Uterus (tissue), 4 donors: ENCODE results near the gene RASSF1. TPM values are rescaled to one million over a fixed set of nuclear protein-coding genes. Genes with fewer than 3 reads are reported as not detected.

ENCODE experiments used
- DNase-seq, 2 donors: peaks; one replicate each; pipeline ENCODE4 v3.0.0-alpha.2; 2019 to 2020
- H3K27ac ChIP-seq, 2 donors: fragments of 200-600 bp; sonication (generic); 1 replicate in 1 of 2; 2 replicates in 1 of 2; pipeline ENCODE4 v1.5.1; 2016 to 2018
- H3K27me3 ChIP-seq, 2 donors: fragments of 200-600 bp; sonication (generic); one replicate each; pipeline ENCODE4 v1.5.1; 2018 to 2019; ENCODE audit warnings: control low read depth in 1 of 2
- H3K36me3 ChIP-seq, 2 donors: fragments of 200-600 bp; sonication (generic); one replicate each; pipeline ENCODE4 v1.5.1; 2019; ENCODE audit warnings: control low read depth in 1 of 2
- H3K4me1 ChIP-seq, 2 donors: fragments of 200-600 bp; sonication (generic); one replicate each; pipeline ENCODE4 v1.5.1; 2018 to 2019; ENCODE audit warnings: control low read depth in 1 of 2
- H3K4me3 ChIP-seq, 2 donors: fragments of 200-600 bp; sonication (generic); 1 replicate in 1 of 2; 2 replicates in 1 of 2; pipeline ENCODE4 v1.5.1; 2018 to 2019; ENCODE audit warnings: mild to moderate bottlenecking in 1 of 2
- H3K9me3 ChIP-seq, 2 donors: fragments of 200-600 bp; sonication (generic); one replicate each; pipeline ENCODE4 v1.5.1; 2019; ENCODE audit warnings: control low read depth in 1 of 2
- POLR2A ChIP-seq, 2 donors: fragments of 450-650 bp; IDR thresholded peaks; one replicate each; pipeline ENCODE4 v1.6.1; 2016; ENCODE audit warnings: antibody characterized with exemption in 2 of 2, mild to moderate bottlenecking in 1 of 2, moderate library complexity in 1 of 2
- intact Hi-C: fragments of 100-400 bp; cut with DNase I; formaldehyde crosslinking; loops from one replicate; pipeline ENCODE4 v1.15.1; 2023; ENCODE audit warnings: low total_unique reads
- total RNA-seq, 4 donors: library from RNA; depleted of rRNA in 3 of 4; stranded (reverse); fragments of >200 nt in 3 of 4; gene quantifications; one replicate each; pipeline versions ENCODE4 v1.1.0 to v1.2.4, GENCODE V29; 2014 to 2023
- TF ChIP-seq, protein P1 (sequence below), 4 experiments: fragments of 200-600 bp in 2 of 4; fragments of 450-650 bp in 2 of 4; sonication (generic) in 2 of 4; IDR thresholded peaks; one replicate each; pipeline ENCODE4 v1.5.1; 2016 to 2019; ENCODE audit warnings: antibody characterized with exemption in 4 of 4, mild to moderate bottlenecking in 2 of 4, moderate library complexity in 1 of 4
- donor health status: DM: yes; HTN: yes; CAD: no.

The RASSF1 gene
- total RNA-seq, 4 donors from 2014 or later = 42.1 to 114 (median 44.6) TPM

DNA sequence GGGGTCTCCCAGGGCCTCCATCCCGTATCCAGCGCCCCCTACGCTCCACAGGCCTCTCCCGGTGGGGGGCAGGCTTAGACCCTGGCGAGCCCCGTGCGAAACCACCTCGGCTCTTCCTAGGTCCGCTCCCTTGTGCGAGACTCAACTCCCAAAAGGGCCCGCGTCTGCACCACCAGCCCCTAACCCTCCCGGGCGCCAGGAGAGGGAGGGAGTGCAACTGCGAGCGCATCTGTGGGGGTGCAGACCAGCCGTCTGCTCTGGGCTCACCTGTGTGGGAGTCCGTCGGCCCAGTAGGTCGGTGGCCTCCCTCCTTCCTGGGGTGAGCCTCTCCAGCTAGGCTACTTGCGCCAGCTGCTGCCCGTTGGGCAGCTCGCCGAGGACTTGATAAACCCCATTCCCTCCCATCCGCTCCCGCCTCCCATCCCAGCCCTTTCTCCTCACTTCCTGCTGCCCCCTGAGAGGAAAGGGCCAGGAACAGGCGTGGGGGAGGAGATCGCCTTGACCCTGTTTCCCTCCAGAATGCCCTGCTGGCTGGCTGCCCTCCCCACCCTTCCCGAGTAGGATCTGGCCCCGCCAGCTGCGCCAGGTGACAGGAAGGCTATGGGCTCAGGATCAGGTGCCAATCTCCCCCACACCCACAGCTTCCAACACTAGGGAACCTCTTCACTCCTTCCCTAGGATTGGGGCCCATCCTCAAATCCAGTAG lies 18.1 kb downstream of the RASSF1 start, which contains the start of gene HYAL2:
Gene HYAL2 (minus strand): TSS at position 360 of the 706 bp plus-strand sequence. CDS start 2,256 bp downstream, outside the sequence.
- Histone ChIP-seq H3K4me3 (peak within 1 kb of the TSS; percentile 71 to 83), H3K27ac (peak within 1 kb of the TSS; percentile 95 to 96), H3K36me3 (no peaks in the 10 kb centered on the region), H3K9me3 (no peaks in the 10 kb centered on the region), H3K4me1 (peaks cover 0 to 33% of the 10 kb centered on the region in 2 donors), H3K27me3 (no peaks in the 10 kb centered on the region)
- DNase-seq = peak; percentile 66 to 84
- intact Hi-C loops = no loop called here
- TF ChIP-seq POLR2A (IDR thresholded peaks at IDR 0.05) = peak in 1 of 2 donors; percentile 6
- TF ChIP-seq, protein P1, sequence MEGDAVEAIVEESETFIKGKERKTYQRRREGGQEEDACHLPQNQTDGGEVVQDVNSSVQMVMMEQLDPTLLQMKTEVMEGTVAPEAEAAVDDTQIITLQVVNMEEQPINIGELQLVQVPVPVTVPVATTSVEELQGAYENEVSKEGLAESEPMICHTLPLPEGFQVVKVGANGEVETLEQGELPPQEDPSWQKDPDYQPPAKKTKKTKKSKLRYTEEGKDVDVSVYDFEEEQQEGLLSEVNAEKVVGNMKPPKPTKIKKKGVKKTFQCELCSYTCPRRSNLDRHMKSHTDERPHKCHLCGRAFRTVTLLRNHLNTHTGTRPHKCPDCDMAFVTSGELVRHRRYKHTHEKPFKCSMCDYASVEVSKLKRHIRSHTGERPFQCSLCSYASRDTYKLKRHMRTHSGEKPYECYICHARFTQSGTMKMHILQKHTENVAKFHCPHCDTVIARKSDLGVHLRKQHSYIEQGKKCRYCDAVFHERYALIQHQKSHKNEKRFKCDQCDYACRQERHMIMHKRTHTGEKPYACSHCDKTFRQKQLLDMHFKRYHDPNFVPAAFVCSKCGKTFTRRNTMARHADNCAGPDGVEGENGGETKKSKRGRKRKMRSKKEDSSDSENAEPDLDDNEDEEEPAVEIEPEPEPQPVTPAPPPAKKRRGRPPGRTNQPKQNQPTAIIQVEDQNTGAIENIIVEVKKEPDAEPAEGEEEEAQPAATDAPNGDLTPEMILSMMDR (IDR thresholded peaks at IDR 0.05) = no peak

DNA sequence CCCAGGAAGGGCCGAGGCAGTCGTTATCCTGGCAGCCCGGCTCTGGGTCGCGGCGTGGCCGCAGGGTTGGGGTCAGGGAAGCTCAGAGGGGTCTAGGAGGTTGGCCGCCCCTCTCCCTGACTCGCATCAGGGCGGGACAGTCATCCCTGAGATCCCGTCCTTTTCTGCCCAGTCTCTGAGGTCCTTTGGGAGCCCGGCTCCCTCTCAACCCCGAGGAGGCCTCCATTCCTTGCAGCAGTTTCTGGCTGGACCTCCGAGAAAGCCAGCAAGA lies 18.6 kb downstream of the RASSF1 start:
- TF ChIP-seq POLR2A (IDR thresholded peaks at IDR 0.05) = peak in 1 of 2 donors; percentile 29
- TF ChIP-seq, protein P1 (IDR thresholded peaks at IDR 0.05) = no peak
- intact Hi-C loops = no loop called here
- no peaks in the 10 kb centered on the region for H3K36me3 ChIP-seq
- peaks cover 0 to 33% of the 10 kb centered on the region in 2 donors for H3K4me1 ChIP-seq
- no peak for DNase-seq
- H3K27me3 ChIP-seq = no peaks in the 10 kb centered on the region
- peak overlapping the region; percentile 71 to 83 for H3K4me3 ChIP-seq
- H3K27ac ChIP-seq = peak overlapping the region; percentile 95 to 96
- no peaks in the 10 kb centered on the region for H3K9me3 ChIP-seq

DNA sequence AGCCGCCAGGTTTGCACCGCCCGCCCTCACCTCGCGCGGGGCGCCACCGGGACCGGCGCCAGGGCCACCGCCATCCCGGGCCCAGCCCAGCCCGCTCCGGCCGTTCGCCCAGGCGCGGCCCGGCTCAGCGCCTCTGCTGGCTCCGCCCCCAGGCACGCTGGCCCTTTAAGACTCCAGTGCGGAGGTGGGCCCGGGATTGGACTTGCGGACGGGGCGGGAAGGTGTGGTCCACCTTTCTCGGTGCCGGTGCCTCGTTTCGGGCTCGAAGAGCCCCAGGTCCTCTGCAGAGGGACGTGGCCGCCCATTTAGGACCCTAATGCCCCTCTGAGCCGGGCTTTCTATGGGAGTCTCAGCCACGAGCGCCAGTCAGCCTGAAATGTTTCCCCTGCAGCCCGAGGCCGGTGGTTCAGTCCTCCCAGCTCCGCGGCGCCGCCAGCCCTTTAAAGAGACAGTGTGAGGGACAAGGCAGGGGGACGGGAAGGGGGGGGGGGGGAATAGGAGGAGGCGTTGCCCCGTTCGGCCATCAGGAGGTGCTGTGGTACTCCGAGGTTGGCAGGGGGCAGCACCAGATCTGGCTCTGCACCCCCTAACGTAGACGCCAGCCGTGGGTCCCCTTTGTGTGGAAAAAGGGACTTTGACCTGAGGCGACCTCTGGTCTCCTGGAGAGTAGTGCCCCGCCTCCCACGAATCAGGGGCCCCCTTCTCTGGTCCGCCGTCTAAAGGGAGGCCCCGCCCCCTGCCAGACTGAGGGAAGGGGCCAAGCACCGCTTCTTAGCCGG lies 19.1 kb downstream of the RASSF1 start:
- Histone ChIP-seq H3K4me3 (peak overlapping the region; percentile 71 to 83), H3K9me3 (no peaks in the 10 kb centered on the region), H3K4me1 (peaks cover 0 to 32% of the 10 kb centered on the region in 2 donors), H3K27ac (peak overlapping the region; percentile 95 to 96), H3K27me3 (no peaks in the 10 kb centered on the region), H3K36me3 (no peaks in the 10 kb centered on the region)
- peak; percentile 23 to 72 for TF ChIP-seq POLR2A (IDR thresholded peaks at IDR 0.05)
- TF ChIP-seq, protein P1 (IDR thresholded peaks at IDR 0.05) = peak; percentile 28 to 58 (median 48)
- DNase-seq = peak; percentile 88 to 90
- intact Hi-C loops = no loop called here

DNA sequence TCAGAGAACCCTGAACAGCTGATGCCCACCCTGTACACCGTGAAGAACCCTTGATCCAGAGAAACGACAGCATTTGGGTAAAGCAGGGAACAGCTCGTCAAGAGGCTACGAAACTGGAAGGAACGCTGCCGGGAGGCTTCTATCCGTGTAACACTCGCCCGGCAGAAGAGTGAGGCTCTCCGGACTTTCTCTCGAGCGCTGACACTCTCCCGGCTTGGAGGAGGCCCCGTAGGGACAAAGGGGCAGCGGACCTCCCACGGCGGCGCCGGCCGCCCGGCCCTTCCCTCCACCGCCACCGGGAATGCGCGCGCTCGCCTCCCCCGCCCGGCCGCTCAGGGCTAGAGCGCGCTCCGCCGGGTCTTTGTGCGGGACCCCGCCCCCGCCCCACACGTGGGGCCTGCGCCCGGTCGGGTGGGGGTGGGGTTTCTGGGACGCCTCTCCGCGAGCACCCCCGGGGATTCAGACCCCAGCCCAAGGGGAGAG lies 19.7 kb downstream of the RASSF1 start:
- no peaks in the 10 kb centered on the region for H3K27me3 ChIP-seq
- H3K4me3 ChIP-seq = peak overlapping the region; percentile 71 to 83
- intact Hi-C loops = no loop called here
- peaks cover 0 to 32% of the 10 kb centered on the region in 2 donors for H3K4me1 ChIP-seq
- H3K27ac ChIP-seq = peak overlapping the region; percentile 95 to 96
- H3K9me3 ChIP-seq = no peaks in the 10 kb centered on the region
- peak; percentile 74 to 83 for DNase-seq
- no peaks in the 10 kb centered on the region for H3K36me3 ChIP-seq
- TF ChIP-seq, protein P1 (IDR thresholded peaks at IDR 0.05) = peak in 1 of 4 experiments; percentile 8
- no peak for TF ChIP-seq POLR2A (IDR thresholded peaks at IDR 0.05)
